H9 (cell line): ENCODE results near the gene GPRASP3. TPM values are rescaled to one million over a fixed set of nuclear protein-coding genes. Genes with fewer than 3 reads are reported as not detected.

Experiments used
- DNase-seq: peaks from one replicate; pipeline ENCODE4 v3.0.0-alpha.2; 2017
- H2AFZ ChIP-seq: one replicate; pipeline ENCODE4 v1.6.1; 2013; ENCODE audit warnings: mild to moderate bottlenecking, low read length, control low read depth, moderate library complexity
- H2AK5ac ChIP-seq: 2 replicates; pipeline ENCODE4 v1.6.1; 2013; ENCODE audit warnings: low read length, control low read depth, mixed read lengths; ENCODE audit not compliant: insufficient read length
- H2BK120ac ChIP-seq: one replicate; pipeline ENCODE4 v1.6.1; 2013; ENCODE audit warnings: low read depth, mild to moderate bottlenecking, low read length, control low read depth, inconsistent platforms; ENCODE audit not compliant: poor library complexity, severe bottlenecking
- H2BK12ac ChIP-seq: 2 replicates; pipeline ENCODE4 v1.6.1; 2013; ENCODE audit warnings: low read length, control low read depth, mixed read lengths, low read depth; ENCODE audit not compliant: insufficient read length
- H2BK15ac ChIP-seq: 2 replicates; pipeline ENCODE4 v1.6.1; 2013; ENCODE audit warnings: low read depth, low read length, control low read depth
- H2BK20ac ChIP-seq: one replicate; pipeline ENCODE4 v1.6.1; 2013; ENCODE audit warnings: low read depth, mild to moderate bottlenecking, low read length, control low read depth, inconsistent platforms; ENCODE audit not compliant: poor library complexity, severe bottlenecking
- H2BK5ac ChIP-seq: 2 replicates; pipeline ENCODE4 v1.6.1; 2013; ENCODE audit warnings: low read length, control low read depth, mixed read lengths; ENCODE audit not compliant: insufficient read length
- H3K14ac ChIP-seq: 2 replicates; pipeline ENCODE4 v1.6.1; 2013; ENCODE audit warnings: low read length, control low read depth; ENCODE audit not compliant: insufficient read depth
- H3K18ac ChIP-seq: 2 replicates; pipeline ENCODE4 v1.6.1; 2013; ENCODE audit warnings: low read depth, mild to moderate bottlenecking, mixed read lengths, low read length, control low read depth; ENCODE audit not compliant: insufficient read length
- H3K23ac ChIP-seq: 2 replicates; pipeline ENCODE4 v1.6.1; 2013; ENCODE audit warnings: low read length, control low read depth, mixed read lengths, low read depth; ENCODE audit not compliant: insufficient read length
- H3K23me2 ChIP-seq: 2 replicates; pipeline ENCODE4 v1.6.1; 2013; ENCODE audit warnings: low read depth, mild to moderate bottlenecking, mixed read lengths, low read length, control low read depth; ENCODE audit not compliant: insufficient read length, poor library complexity, severe bottlenecking
- H3K27ac ChIP-seq: 2 replicates; pipeline ENCODE4 v1.5.1; 2013; ENCODE audit warnings: low read length, control low read depth, mixed read lengths, low read depth; ENCODE audit not compliant: insufficient read length
- H3K27me3 ChIP-seq: 2 replicates; pipeline ENCODE4 v1.6.1; 2013; ENCODE audit warnings: low read length, control low read depth, inconsistent platforms; ENCODE audit not compliant: insufficient read depth
- H3K4ac ChIP-seq: 2 replicates; pipeline ENCODE4 v1.6.1; 2013; ENCODE audit warnings: low read depth, mild to moderate bottlenecking, control low read depth, inconsistent platforms, low read length, moderate library complexity
- H3K4me1 ChIP-seq: 2 replicates; pipeline ENCODE4 v1.6.1; 2013; ENCODE audit warnings: low read length, control low read depth, inconsistent platforms; ENCODE audit not compliant: insufficient read depth
- H3K4me2 ChIP-seq: 2 replicates; pipeline ENCODE4 v1.6.1; 2013; ENCODE audit warnings: low read length, control low read depth, mixed read lengths; ENCODE audit not compliant: insufficient read length, insufficient read depth
- H3K56ac ChIP-seq: 2 replicates; pipeline ENCODE4 v1.6.1; 2013; ENCODE audit warnings: low read depth, mild to moderate bottlenecking, mixed read lengths, low read length, control low read depth; ENCODE audit not compliant: insufficient read length
- H3K79me1 ChIP-seq: 2 replicates; pipeline ENCODE4 v1.6.1; 2013; ENCODE audit warnings: low read depth, mild to moderate bottlenecking, moderate library complexity, low read length, control low read depth, inconsistent platforms; ENCODE audit not compliant: insufficient read depth, poor library complexity, severe bottlenecking
- H3K79me2 ChIP-seq: 2 replicates; pipeline ENCODE4 v1.6.1; 2013; ENCODE audit warnings: low read length, control low read depth, inconsistent platforms; ENCODE audit not compliant: insufficient read depth
- H3K9ac ChIP-seq: 2 replicates; pipeline ENCODE4 v1.6.1; 2013; ENCODE audit warnings: low read length, control low read depth, mixed read lengths; ENCODE audit not compliant: insufficient read length; ENCODE audit errors: extremely low read depth
- H3K9me3 ChIP-seq: one replicate; pipeline ENCODE4 v1.6.1; 2013; ENCODE audit warnings: low read depth, low read length, inconsistent platforms; ENCODE audit not compliant: control insufficient read depth
- H3T11ph ChIP-seq: one replicate; pipeline ENCODE4 v1.6.1; 2013; ENCODE audit warnings: mild to moderate bottlenecking, low read length, control low read depth, inconsistent platforms
- H4K20me1 ChIP-seq: one replicate; pipeline ENCODE4 v1.6.1; 2013; ENCODE audit not compliant: control insufficient read depth, insufficient read length, insufficient read depth
- H4K5ac ChIP-seq: 2 replicates; pipeline ENCODE4 v1.6.1; 2013; ENCODE audit warnings: low read depth, mild to moderate bottlenecking, mixed read lengths, low read length, control low read depth; ENCODE audit not compliant: insufficient read length
- H4K8ac ChIP-seq: replicated peaks from 2 replicates; pipeline ENCODE4 v1.6.1; 2013; ENCODE audit warnings: low read length, control low read depth, mixed read lengths, low read depth; ENCODE audit not compliant: insufficient read length
- H4K91ac ChIP-seq: 2 replicates; pipeline ENCODE4 v1.6.1; 2013; ENCODE audit warnings: low read depth, mild to moderate bottlenecking, moderate library complexity, mixed read lengths, low read length, control low read depth; ENCODE audit not compliant: insufficient read length
- H3K27ac Mint-ChIP-seq, 3 experiments: 2 replicates in 2 of 3; 3 replicates in 1 of 3; pipeline ENCODE4 v1.8.0; 2020 to 2021; ENCODE audit warnings: mixed read lengths in 3 of 3, mild to moderate bottlenecking in 1 of 3, moderate library complexity in 1 of 3
- H3K27me3 Mint-ChIP-seq: 2 replicates; pipeline ENCODE4 v1.8.0; 2021; ENCODE audit warnings: low read depth, mild to moderate bottlenecking, moderate library complexity, mixed read lengths
- H3K36me3 Mint-ChIP-seq, 3 experiments: 2 replicates in 2 of 3; 3 replicates in 1 of 3; pipeline ENCODE4 v1.8.0; 2020 to 2021; ENCODE audit warnings: low read depth in 3 of 3, mixed read lengths in 3 of 3; ENCODE audit not compliant: insufficient read depth in 1 of 3
- H3K4me1 Mint-ChIP-seq, 2 experiments: 2 replicates each; pipeline ENCODE4 v1.8.0; 2020; ENCODE audit warnings: mixed read lengths in 2 of 2
- H3K4me3 Mint-ChIP-seq, 2 experiments: 2 replicates in 1 of 2; 3 replicates in 1 of 2; pipeline ENCODE4 v1.8.0; 2020 to 2021; ENCODE audit warnings: mild to moderate bottlenecking in 2 of 2, mixed read lengths in 2 of 2, moderate library complexity in 1 of 2
- H3K9me3 Mint-ChIP-seq, 2 experiments: 2 replicates in 1 of 2; 3 replicates in 1 of 2; pipeline ENCODE4 v1.8.0; 2020; ENCODE audit warnings: mild to moderate bottlenecking in 2 of 2, mixed read lengths in 2 of 2, moderate library complexity in 1 of 2
- WGBS: extraction: QIAGEN DNeasy Blood & Tissue Kit; methylation state at CpG from one replicate; pipeline ENCODE4 v1.1.7; 2013; ENCODE audit warnings: missing lambda C conversion rate, low lambda C conversion rate, mixed read lengths; ENCODE audit not compliant: insufficient read length; ENCODE audit errors: extremely low coverage; 5-methylcytosine and 5-hydroxymethylcytosine counted together
- total RNA-seq: library from RNA; stranded (reverse); gene quantifications from 2 replicates; pipeline ENCODE4 v1.2.1, GENCODE V29; 2021
- TF ChIP-seq, protein P1 (sequence below): fragments of 200-600 bp; sonication (generic); conservative IDR thresholded peaks from 3 replicates; pipeline ENCODE4 v1.8.0; 2021; ENCODE audit warnings: antibody characterized with exemption, mild to moderate bottlenecking

Gene GPRASP3
- total RNA-seq, 1 experiment from 2014 or later: 4.8 TPM

DNA sequence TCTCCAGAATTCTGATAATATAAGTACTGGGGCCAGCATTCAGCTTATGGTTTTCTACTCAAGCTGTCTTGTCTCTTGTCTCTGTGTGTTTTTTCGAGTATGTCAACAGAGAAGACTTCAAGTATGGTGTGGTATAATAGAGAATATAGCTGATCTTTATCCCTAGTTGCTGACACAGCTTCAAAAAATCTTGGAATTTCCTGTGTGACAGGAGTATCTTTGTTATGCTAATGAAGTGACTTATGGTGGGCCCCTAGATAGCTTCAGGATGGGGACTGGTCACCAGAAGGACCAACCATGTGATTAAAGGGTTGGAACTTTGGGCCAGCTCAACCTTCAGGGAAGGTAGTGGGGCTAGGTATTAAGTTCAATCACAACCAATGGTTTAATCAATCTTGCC lies 2.9 kb downstream of the GPRASP3 start:
- no CpG with 5 or more reads among the region's 1 CpG for WGBS
- H2AK5ac ChIP-seq: no peak overlapping the region
- no peak overlapping the region for H2BK20ac ChIP-seq
- no peak overlapping the region for H4K8ac ChIP-seq
- H3K9ac ChIP-seq: no peak overlapping the region
- H3K9me3 ChIP-seq: peaks cover 38% of the 10 kb centered on the region
- H3K79me1 ChIP-seq: no peaks in the 10 kb centered on the region
- H2BK15ac ChIP-seq: no peak overlapping the region
- Mint-ChIP-seq H3K4me1 (peaks cover 5 to 7% of the 10 kb centered on the region in 2 experiments), H3K4me3 (no peak overlapping the region), H3K27me3 (no peaks in the 10 kb centered on the region; the same call in 1 of the 2 replicates), H3K27ac (no peak overlapping the region), H3K9me3 (peaks cover 50 to 55% of the 10 kb centered on the region in 2 experiments), H3K36me3 (peaks cover 0 to 5% (median 4%) of the 10 kb centered on the region in 3 experiments; a peak in 3 of 7 replicates)
- no peak overlapping the region for H3K4ac ChIP-seq
- no peak overlapping the region for H4K5ac ChIP-seq
- TF ChIP-seq, protein P1, sequence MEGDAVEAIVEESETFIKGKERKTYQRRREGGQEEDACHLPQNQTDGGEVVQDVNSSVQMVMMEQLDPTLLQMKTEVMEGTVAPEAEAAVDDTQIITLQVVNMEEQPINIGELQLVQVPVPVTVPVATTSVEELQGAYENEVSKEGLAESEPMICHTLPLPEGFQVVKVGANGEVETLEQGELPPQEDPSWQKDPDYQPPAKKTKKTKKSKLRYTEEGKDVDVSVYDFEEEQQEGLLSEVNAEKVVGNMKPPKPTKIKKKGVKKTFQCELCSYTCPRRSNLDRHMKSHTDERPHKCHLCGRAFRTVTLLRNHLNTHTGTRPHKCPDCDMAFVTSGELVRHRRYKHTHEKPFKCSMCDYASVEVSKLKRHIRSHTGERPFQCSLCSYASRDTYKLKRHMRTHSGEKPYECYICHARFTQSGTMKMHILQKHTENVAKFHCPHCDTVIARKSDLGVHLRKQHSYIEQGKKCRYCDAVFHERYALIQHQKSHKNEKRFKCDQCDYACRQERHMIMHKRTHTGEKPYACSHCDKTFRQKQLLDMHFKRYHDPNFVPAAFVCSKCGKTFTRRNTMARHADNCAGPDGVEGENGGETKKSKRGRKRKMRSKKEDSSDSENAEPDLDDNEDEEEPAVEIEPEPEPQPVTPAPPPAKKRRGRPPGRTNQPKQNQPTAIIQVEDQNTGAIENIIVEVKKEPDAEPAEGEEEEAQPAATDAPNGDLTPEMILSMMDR: no peak
- H2BK5ac ChIP-seq: no peak overlapping the region
- H3K23me2 ChIP-seq: no peaks in the 10 kb centered on the region
- DNase-seq: no peak
- H2AFZ ChIP-seq: no peak overlapping the region
- no peak overlapping the region for H3K18ac ChIP-seq
- no peaks in the 10 kb centered on the region for H3K4me1 ChIP-seq
- no peaks in the 10 kb centered on the region for H4K20me1 ChIP-seq
- no peak overlapping the region for H3T11ph ChIP-seq
- no peak overlapping the region for H3K27ac ChIP-seq
- no peak overlapping the region for H3K14ac ChIP-seq
- no peaks in the 10 kb centered on the region for H3K79me2 ChIP-seq
- no peak overlapping the region for H2BK120ac ChIP-seq
- no peak overlapping the region for H4K91ac ChIP-seq
- no peak overlapping the region for H2BK12ac ChIP-seq
- no peaks in the 10 kb centered on the region for H3K27me3 ChIP-seq
- H3K56ac ChIP-seq: no peak overlapping the region
- no peak overlapping the region for H3K23ac ChIP-seq
- H3K4me2 ChIP-seq: no peak overlapping the region
